ENCODE measurements around the gene VOPP1. TPM values are rescaled to one million over a fixed set of nuclear protein-coding genes. Genes with fewer than 3 reads are reported as not detected.
A peak's percentile ranks its signal among the peaks of the same experiment; 100 is the strongest.

Gene VOPP1
- total and polyA plus RNA-seq, 5 donors from 2014 or later: 40.3 to 128 (median 60.9) TPM

- H3K27me3 Mint-ChIP-seq: no peaks in the 10 kb centered on the region
- H3K4me3 Mint-ChIP-seq: no peak overlapping the region
These were observed 132.7 kb downstream of the VOPP1 start for GRCh38 chr7:55439627-55440026.

GRCh38 chr7:55438757-55439525 lies 133.4 kb downstream of the VOPP1 start:
- Histone ChIP-seq H3K27ac (ENCODE audit: insufficient read depth, low read length, poor library complexity, severe bottlenecking) (no peak overlapping the region), H3K4me1 (ENCODE audit: control insufficient read depth, insufficient read depth, low read length, poor library complexity, severe bottlenecking) (peaks cover 9% of the 10 kb centered on the region), H3K9me3 (ENCODE audit: control insufficient read depth in 2 of 2, low read length in 2 of 2) (no peaks in the 10 kb centered on the region), H3K4me3 (ENCODE audit: low read depth, low read length) (no peak overlapping the region), H3K36me3 (ENCODE audit: control insufficient read depth, insufficient read depth, low read length) (no peaks in the 10 kb centered on the region), H3K27me3 (ENCODE audit: control insufficient read depth, insufficient read depth, low read length) (no peaks in the 10 kb centered on the region)
- DNase-seq (peak in 1 of 3 donors; percentile 32), ATAC-seq (ENCODE audit: low read depth in 2 of 2) (peak in 1 of 2 donors; percentile 49)
- peak overlapping the region; percentile 68 to 89 (median 77) for H3K27ac Mint-ChIP-seq
- H3K36me3 Mint-ChIP-seq: peaks cover 7% of the 10 kb centered on the region
- no peaks in the 10 kb centered on the region for H3K27me3 Mint-ChIP-seq
- peak overlapping the region in 2 of 4 donors; percentile 16 to 40 for H3K4me3 Mint-ChIP-seq
- H3K9me3 Mint-ChIP-seq: peaks cover 0 to 2% (median 0%) of the 10 kb centered on the region in 7 donors
- H3K4me1 Mint-ChIP-seq: peaks cover 0 to 54% (median 30%) of the 10 kb centered on the region in 4 donors

More at GRCh38 chr7:55439627-55440026, 132.7 kb downstream of the VOPP1 start:
- Mint-ChIP-seq H3K36me3 (peaks cover 7% of the 10 kb centered on the region), H3K9me3 (peaks cover 0 to 2% (median 0%) of the 10 kb centered on the region in 7 donors), H3K4me1 (peaks cover 0 to 59% (median 33%) of the 10 kb centered on the region in 4 donors), H3K27ac (peak overlapping the region; percentile 77 to 92 (median 89))
- H3K27ac ChIP-seq (ENCODE audit: insufficient read depth, low read length, poor library complexity, severe bottlenecking): no peak overlapping the region
- H3K36me3 ChIP-seq (ENCODE audit: control insufficient read depth, insufficient read depth, low read length): no peaks in the 10 kb centered on the region
- H3K4me1 ChIP-seq (ENCODE audit: control insufficient read depth, insufficient read depth, low read length, poor library complexity, severe bottlenecking): peaks cover 9% of the 10 kb centered on the region
- ATAC-seq (ENCODE audit: low read depth in 2 of 2) (peak; percentile 13 to 23), DNase-seq (peak in 1 of 3 donors; percentile 29)
- H3K4me3 ChIP-seq (ENCODE audit: low read depth, low read length): no peak overlapping the region
- no peaks in the 10 kb centered on the region for H3K9me3 ChIP-seq (ENCODE audit: control insufficient read depth in 2 of 2, low read length in 2 of 2)
- no peaks in the 10 kb centered on the region for H3K27me3 ChIP-seq (ENCODE audit: control insufficient read depth, insufficient read depth, low read length)

GRCh38 chr7:55438085-55438756 lies 134.1 kb downstream of the VOPP1 start:
- H3K27ac ChIP-seq (ENCODE audit: insufficient read depth, low read length, poor library complexity, severe bottlenecking): no peak overlapping the region
- Mint-ChIP-seq H3K27me3 (no peaks in the 10 kb centered on the region), H3K9me3 (peaks cover 0 to 2% (median 0%) of the 10 kb centered on the region in 7 donors), H3K36me3 (peaks cover 7% of the 10 kb centered on the region), H3K4me1 (peaks cover 3 to 59% (median 32%) of the 10 kb centered on the region in 4 donors), H3K4me3 (peak overlapping the region in 2 of 4 donors; percentile 16 to 40), H3K27ac (peak overlapping the region; percentile 68 to 77 (median 69))
- no peaks in the 10 kb centered on the region for H3K36me3 ChIP-seq (ENCODE audit: control insufficient read depth, insufficient read depth, low read length)
- no peak for DNase-seq
- no peak overlapping the region for H3K4me3 ChIP-seq (ENCODE audit: low read depth, low read length)
- no peaks in the 10 kb centered on the region for H3K9me3 ChIP-seq (ENCODE audit: control insufficient read depth in 2 of 2, low read length in 2 of 2)
- no peaks in the 10 kb centered on the region for H3K27me3 ChIP-seq (ENCODE audit: control insufficient read depth, insufficient read depth, low read length)
- peaks cover 9% of the 10 kb centered on the region for H3K4me1 ChIP-seq (ENCODE audit: control insufficient read depth, insufficient read depth, low read length, poor library complexity, severe bottlenecking)
- ATAC-seq (ENCODE audit: low read depth in 2 of 2): no peak

- H3K27ac ChIP-seq (ENCODE audit: insufficient read depth, low read length, poor library complexity, severe bottlenecking): no peak overlapping the region
- peaks cover 7 to 63% (median 32%) of the 10 kb centered on the region in 4 donors for H3K4me1 Mint-ChIP-seq
- H3K9me3 Mint-ChIP-seq: peaks cover 0 to under 1% (median 0%) of the 10 kb centered on the region in 7 donors
- H3K4me1 ChIP-seq (ENCODE audit: control insufficient read depth, insufficient read depth, low read length, poor library complexity, severe bottlenecking): peaks cover 12% of the 10 kb centered on the region
- H3K27me3 ChIP-seq (ENCODE audit: control insufficient read depth, insufficient read depth, low read length): no peaks in the 10 kb centered on the region
- peak overlapping the region; percentile 2 to 27 (median 9) for H3K27ac Mint-ChIP-seq
- H3K4me3 ChIP-seq (ENCODE audit: low read depth, low read length): no peak overlapping the region
- DNase-seq: no peak
- H3K36me3 ChIP-seq (ENCODE audit: control insufficient read depth, insufficient read depth, low read length): no peaks in the 10 kb centered on the region
- H3K27me3 Mint-ChIP-seq: no peaks in the 10 kb centered on the region
- peaks cover 7% of the 10 kb centered on the region for H3K36me3 Mint-ChIP-seq
- ATAC-seq (ENCODE audit: low read depth in 2 of 2): no peak
- H3K4me3 Mint-ChIP-seq: no peak overlapping the region
- H3K9me3 ChIP-seq (ENCODE audit: control insufficient read depth in 2 of 2, low read length in 2 of 2): no peaks in the 10 kb centered on the region
These were observed 134.9 kb downstream of the VOPP1 start for GRCh38 chr7:55437375-55437774.

GRCh38 chr7:55436457-55436856 lies 135.8 kb downstream of the VOPP1 start:
- no peaks in the 10 kb centered on the region for H3K27me3 ChIP-seq (ENCODE audit: control insufficient read depth, insufficient read depth, low read length)
- peaks cover 12% of the 10 kb centered on the region for H3K4me1 ChIP-seq (ENCODE audit: control insufficient read depth, insufficient read depth, low read length, poor library complexity, severe bottlenecking)

GRCh38 chr7:55435466-55435865 lies 136.8 kb downstream of the VOPP1 start:
- DNase-seq (no peak), ATAC-seq (ENCODE audit: low read depth in 2 of 2) (no peak)
- no peaks in the 10 kb centered on the region for H3K36me3 ChIP-seq (ENCODE audit: control insufficient read depth, insufficient read depth, low read length)
- no peaks in the 10 kb centered on the region for H3K9me3 ChIP-seq (ENCODE audit: control insufficient read depth in 2 of 2, low read length in 2 of 2)
- peak overlapping the region in 1 of 3 donors; percentile 77 for H3K27ac Mint-ChIP-seq
- H3K4me3 ChIP-seq (ENCODE audit: low read depth, low read length): no peak overlapping the region
- H3K36me3 Mint-ChIP-seq: peaks cover 7% of the 10 kb centered on the region
- H3K27me3 Mint-ChIP-seq: no peaks in the 10 kb centered on the region
- H3K27me3 ChIP-seq (ENCODE audit: control insufficient read depth, insufficient read depth, low read length): no peaks in the 10 kb centered on the region
- H3K9me3 Mint-ChIP-seq: no peaks in the 10 kb centered on the region
- H3K4me1 Mint-ChIP-seq: peaks cover 7 to 62% (median 28%) of the 10 kb centered on the region in 4 donors
- no peak overlapping the region for H3K27ac ChIP-seq (ENCODE audit: insufficient read depth, low read length, poor library complexity, severe bottlenecking)
- H3K4me1 ChIP-seq (ENCODE audit: control insufficient read depth, insufficient read depth, low read length, poor library complexity, severe bottlenecking): peaks cover 12% of the 10 kb centered on the region
- H3K4me3 Mint-ChIP-seq: no peak overlapping the region

More at GRCh38 chr7:55436457-55436856, 135.8 kb downstream of the VOPP1 start:
- H3K36me3 ChIP-seq (ENCODE audit: control insufficient read depth, insufficient read depth, low read length): no peaks in the 10 kb centered on the region
- H3K27ac ChIP-seq (ENCODE audit: insufficient read depth, low read length, poor library complexity, severe bottlenecking): no peak overlapping the region
- Mint-ChIP-seq H3K4me3 (peak overlapping the region in 1 of 4 donors; percentile 21), H3K27ac (peak overlapping the region in 2 of 3 donors; percentile 77 to 78), H3K4me1 (peaks cover 7 to 63% (median 28%) of the 10 kb centered on the region in 4 donors), H3K27me3 (no peaks in the 10 kb centered on the region), H3K9me3 (no peaks in the 10 kb centered on the region), H3K36me3 (peaks cover 7% of the 10 kb centered on the region)
- ATAC-seq (ENCODE audit: low read depth in 2 of 2) (no peak), DNase-seq (no peak)
- no peaks in the 10 kb centered on the region for H3K9me3 ChIP-seq (ENCODE audit: control insufficient read depth in 2 of 2, low read length in 2 of 2)
- H3K4me3 ChIP-seq (ENCODE audit: low read depth, low read length): no peak overlapping the region

GRCh38 chr7:55432939-55433784 lies 139.1 kb downstream of the VOPP1 start:
- Mint-ChIP-seq H3K27ac (peak overlapping the region; percentile 3 to 67 (median 62)), H3K36me3 (peaks cover under 1% of the 10 kb centered on the region), H3K4me3 (no peak overlapping the region), H3K9me3 (no peaks in the 10 kb centered on the region), H3K27me3 (no peaks in the 10 kb centered on the region), H3K4me1 (peaks cover 7 to 39% (median 15%) of the 10 kb centered on the region in 4 donors)
- Histone ChIP-seq H3K4me1 (ENCODE audit: control insufficient read depth, insufficient read depth, low read length, poor library complexity, severe bottlenecking) (peaks cover 12% of the 10 kb centered on the region), H3K27ac (ENCODE audit: insufficient read depth, low read length, poor library complexity, severe bottlenecking) (no peak overlapping the region), H3K4me3 (ENCODE audit: low read depth, low read length) (no peak overlapping the region), H3K9me3 (ENCODE audit: control insufficient read depth in 2 of 2, low read length in 2 of 2) (no peaks in the 10 kb centered on the region), H3K36me3 (ENCODE audit: control insufficient read depth, insufficient read depth, low read length) (no peaks in the 10 kb centered on the region), H3K27me3 (ENCODE audit: control insufficient read depth, insufficient read depth, low read length) (no peaks in the 10 kb centered on the region)
- peak in 2 of 3 donors; percentile 49 to 69 for DNase-seq
- peak; percentile 49 to 66 for ATAC-seq (ENCODE audit: low read depth in 2 of 2)

Data from CD4-positive, CD25-positive, alpha-beta regulatory T cell (primary cell).